IPS-18c (cell line): ENCODE results near the gene NEUROD1.
"Not testable (repeated sequence)": the region's sequence is repeated elsewhere in the genome, so short reads cannot be mapped to it uniquely, and the experiment has no call there.

Experiments
- H3K4me3 ChIP-seq: 2 replicates; pipeline ENCODE4 v1.7.0; 2013; ENCODE audit warnings: low read depth, mild to moderate bottlenecking, low read length, moderate library complexity; ENCODE audit not compliant: insufficient read depth
- H3K9me3 ChIP-seq: one replicate; pipeline ENCODE4 v1.6.1; 2013; ENCODE audit warnings: mild to moderate bottlenecking, low read length, moderate library complexity; ENCODE audit not compliant: control insufficient read depth, insufficient read depth

Gene NEUROD1

GRCh38 chr2:181680055-181680936 lies at the start of gene NEUROD1:
Gene NEUROD1 (minus strand): TSS chr2:181680517. CDS start chr2:181678860, 1,657 bp downstream.
- peak within 1 kb of the TSS; percentile 51 for H3K4me3 ChIP-seq
- no peaks in the 10 kb centered on the region for H3K9me3 ChIP-seq

- no peak overlapping the region for H3K4me3 ChIP-seq
- no peaks in the 10 kb centered on the region for H3K9me3 ChIP-seq
Observed at GRCh38 chr2:181725476-181725875, 45.2 kb upstream of the NEUROD1 start.

- Histone ChIP-seq H3K4me3 (no peak overlapping the region), H3K9me3 (no peaks in the 10 kb centered on the region)
Observed at GRCh38 chr2:181724662-181725061, 44.3 kb upstream of the NEUROD1 start.

GRCh38 chr2:181723731-181724130 lies 43.4 kb upstream of the NEUROD1 start:
- Histone ChIP-seq H3K9me3 (no peaks in the 10 kb centered on the region), H3K4me3 (no peak overlapping the region)

GRCh38 chr2:181715033-181715630 lies 34.8 kb upstream of the NEUROD1 start:
- no peaks in the 10 kb centered on the region for H3K9me3 ChIP-seq
- no peak overlapping the region for H3K4me3 ChIP-seq

GRCh38 chr2:181711051-181711450 lies 30.7 kb upstream of the NEUROD1 start:
- not testable (repeated sequence) for H3K9me3 ChIP-seq, H3K4me3 ChIP-seq

GRCh38 chr2:181702519-181702918 lies 22.2 kb upstream of the NEUROD1 start:
- not testable (repeated sequence) for H3K9me3 ChIP-seq, H3K4me3 ChIP-seq

GRCh38 chr2:181698223-181698622 lies 17.9 kb upstream of the NEUROD1 start:
- peaks cover under 1% of the 10 kb centered on the region for H3K9me3 ChIP-seq
- H3K4me3 ChIP-seq: no peak overlapping the region

- Histone ChIP-seq H3K4me3 (no peak overlapping the region), H3K9me3 (no peaks in the 10 kb centered on the region)
Observed at GRCh38 chr2:181697571-181697970, 17.3 kb upstream of the NEUROD1 start.

- no peaks in the 10 kb centered on the region for H3K9me3 ChIP-seq
- H3K4me3 ChIP-seq: no peak overlapping the region
Observed at GRCh38 chr2:181697126-181697525, 16.8 kb upstream of the NEUROD1 start.

- Histone ChIP-seq H3K9me3 (no peaks in the 10 kb centered on the region), H3K4me3 (no peak overlapping the region)
Observed at GRCh38 chr2:181694271-181694670, 14.0 kb upstream of the NEUROD1 start.

GRCh38 chr2:181690860-181691259 lies 10.5 kb upstream of the NEUROD1 start:
- no peaks in the 10 kb centered on the region for H3K9me3 ChIP-seq
- no peak overlapping the region for H3K4me3 ChIP-seq

- Histone ChIP-seq H3K9me3 (no peaks in the 10 kb centered on the region), H3K4me3 (no peak overlapping the region)
Observed at GRCh38 chr2:181686576-181687185, 6.4 kb upstream of the NEUROD1 start.

- Histone ChIP-seq H3K9me3 (no peaks in the 10 kb centered on the region), H3K4me3 (peak overlapping the region; percentile 20; the same call in 1 of the 2 replicates)
Observed at GRCh38 chr2:181685150-181685688, 4.9 kb upstream of the NEUROD1 start.

GRCh38 chr2:181684454-181685149 lies 4.3 kb upstream of the NEUROD1 start:
- peak overlapping the region; percentile 53 for H3K4me3 ChIP-seq

GRCh38 chr2:181683518-181684453 lies 3.5 kb upstream of the NEUROD1 start:
- no peaks in the 10 kb centered on the region for H3K9me3 ChIP-seq
- H3K4me3 ChIP-seq: peak overlapping the region; percentile 53

More at GRCh38 chr2:181684454-181685149, 4.3 kb upstream of the NEUROD1 start:
- no peaks in the 10 kb centered on the region for H3K9me3 ChIP-seq
